Measurements from ENCODE around the gene CD36.

Gene CD36

DNA sequence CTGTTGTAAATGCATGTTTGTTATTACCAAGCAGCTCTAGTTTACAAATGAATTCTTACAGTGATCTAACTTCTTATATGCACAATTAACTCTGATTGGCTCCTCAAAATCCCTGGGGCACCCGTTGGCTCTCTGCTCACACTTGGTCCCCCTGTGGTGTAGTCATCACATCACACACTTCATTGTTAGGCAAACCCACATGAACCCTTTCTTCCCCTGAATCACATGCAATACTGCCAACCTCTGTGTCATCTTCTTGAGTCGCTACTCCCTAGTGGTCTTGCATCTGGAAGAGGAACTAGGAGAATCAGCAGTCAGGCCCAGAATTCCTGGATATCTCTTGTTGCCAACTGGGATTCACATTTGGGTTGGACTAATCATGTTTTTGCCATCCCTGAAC, 73.1 kb downstream of the CD36 start:
- DNase-seq: no peak

- no peak for DNase-seq
Measured at GRCh38 chr7:80719261-80719660, 80.8 kb downstream of the CD36 start.

DNA sequence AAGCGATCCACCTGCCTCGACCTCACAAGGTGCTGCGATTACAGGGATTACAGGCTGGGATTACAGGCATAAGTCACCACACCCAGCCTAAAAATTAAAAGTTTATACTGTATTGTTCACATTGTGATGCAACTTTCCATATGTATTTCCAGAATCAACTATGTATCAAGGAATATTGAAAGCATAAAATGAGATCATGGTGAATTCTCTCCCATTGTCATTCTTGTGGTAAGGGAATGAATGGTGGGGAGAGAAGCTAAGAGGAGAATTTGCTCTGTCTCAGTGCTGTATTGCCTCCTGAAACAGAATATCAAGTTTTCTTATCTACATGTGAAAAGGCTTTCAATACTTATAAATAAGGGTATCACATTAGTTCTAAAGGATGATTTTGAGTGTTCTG, 81.7 kb downstream of the CD36 start:
- no peak for DNase-seq

DNA sequence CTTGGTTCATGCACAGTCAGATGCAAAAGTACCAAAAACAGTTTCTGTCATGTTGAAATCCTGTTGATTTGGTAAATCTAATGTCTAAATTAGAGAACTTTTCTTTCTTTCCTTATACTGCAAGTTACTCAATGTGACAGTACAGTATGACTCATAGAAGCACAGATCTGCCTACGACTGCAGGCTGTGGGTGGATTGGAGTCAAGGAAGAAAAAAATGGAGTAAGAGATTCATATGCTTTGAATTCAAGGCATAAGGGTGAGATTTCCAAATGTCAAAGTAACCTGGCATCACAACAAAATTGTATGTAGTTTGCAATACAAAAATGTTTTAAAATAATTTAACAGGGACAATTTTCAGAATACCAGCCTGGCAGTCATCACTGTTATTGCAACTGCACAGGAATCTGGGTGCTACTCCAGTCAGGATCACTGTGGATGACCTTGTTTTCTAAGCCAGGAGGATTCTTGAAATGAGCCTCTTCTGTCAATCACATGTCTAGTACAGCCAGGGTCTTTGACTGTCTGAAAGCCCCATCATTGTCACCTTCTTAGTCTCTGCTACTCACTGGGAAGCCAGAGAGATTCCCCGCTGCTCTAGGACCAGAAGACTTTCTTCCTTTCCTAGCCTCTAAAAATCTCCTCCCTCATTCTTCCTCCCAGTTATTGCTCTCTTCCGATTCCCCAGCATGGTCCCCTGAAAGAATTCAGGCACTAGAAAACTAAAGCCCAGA, 83.6 kb downstream of the CD36 start:
- DNase-seq: no peak

DNA sequence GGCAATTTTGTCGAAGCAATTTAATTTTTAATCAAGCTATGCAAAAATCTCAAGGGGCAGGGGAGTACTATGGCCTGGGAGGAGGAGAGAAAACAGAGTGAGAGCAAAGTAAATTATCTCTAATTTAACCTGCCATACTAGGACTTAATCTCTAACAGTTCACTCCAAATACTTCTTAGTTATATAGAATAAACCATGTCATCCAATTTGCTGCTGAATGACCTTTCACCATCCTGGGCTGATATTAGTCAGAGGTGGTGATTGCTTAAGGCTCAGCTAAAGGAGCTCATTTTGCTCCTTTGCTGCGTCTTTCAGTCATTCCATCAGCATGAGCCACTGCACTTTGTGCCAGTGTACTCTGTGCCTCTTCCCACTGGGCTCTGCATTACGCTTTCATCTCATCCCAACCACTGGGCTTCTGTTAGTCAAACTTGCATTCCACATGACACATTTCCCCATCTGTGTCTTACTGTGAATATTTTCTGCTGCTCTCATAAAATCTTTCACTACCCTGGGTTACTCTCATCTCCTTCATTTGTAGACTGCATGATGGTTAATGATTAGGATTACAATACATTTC, 84.3 kb downstream of the CD36 start:
- no peak for DNase-seq

- DNase-seq: no peak
Measured at GRCh38 chr7:80724249-80724871, 85.9 kb downstream of the CD36 start.

DNA sequence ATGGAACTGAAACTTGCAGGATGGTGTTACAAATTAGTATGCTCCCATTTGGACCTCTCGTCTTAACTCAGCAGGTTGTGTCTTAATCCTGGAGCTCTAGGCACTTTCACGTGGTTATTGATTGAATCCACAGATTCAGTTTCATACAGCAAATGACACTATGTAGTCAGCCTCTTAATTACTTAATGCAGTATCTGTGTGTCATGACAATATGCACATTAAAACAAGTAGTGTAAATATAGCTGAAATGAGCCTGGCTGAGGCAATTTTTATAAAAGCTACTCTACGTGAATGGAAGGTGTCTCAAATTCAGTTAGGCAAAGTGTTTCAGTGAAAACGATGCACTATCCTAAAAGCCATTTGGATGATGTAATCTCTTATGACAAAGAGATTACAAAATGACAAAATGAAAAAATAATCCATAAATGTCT, 86.8 kb downstream of the CD36 start:
- no peak for DNase-seq
